SK-N-SH treated with all-trans-retinoic acid at 6 μM for 48 hours (cell line): Measurements from ENCODE around the gene GGTA1.

ENCODE experiments used
- BACH2 ChIP-seq: fragments of 250-450 bp; sonication (Bioruptor Pico); IDR thresholded peaks from 2 replicates; pipeline ENCODE4 v1.9.0; 2021; ENCODE audit warnings: mild to moderate bottlenecking, borderline replicate concordance
- RARB ChIP-seq: fragments of 250-450 bp; sonication (Bioruptor Pico); IDR thresholded peaks from 2 replicates; pipeline ENCODE4 v1.8.0; 2021; ENCODE audit warnings: mild to moderate bottlenecking, moderate library complexity
- ZFP3 ChIP-seq: fragments of 250-450 bp; sonication (Bioruptor Pico); IDR thresholded peaks from 2 replicates; pipeline ENCODE4 v1.5.0; 2020; ENCODE audit warnings: mild to moderate bottlenecking, moderate library complexity
- ZFP30 ChIP-seq: fragments of 450-650 bp; formaldehyde crosslinking; IDR thresholded peaks from 2 replicates; pipeline ENCODE4 v1.5.0; 2022; ENCODE audit warnings: mild to moderate bottlenecking, moderate library complexity
- ZNF70 ChIP-seq: fragments of 450-650 bp; formaldehyde crosslinking; IDR thresholded peaks from 2 replicates; pipeline ENCODE4 v1.5.0; 2020; ENCODE audit warnings: mild to moderate bottlenecking, moderate library complexity
- ZNF8 ChIP-seq: fragments of 450-650 bp; formaldehyde crosslinking; IDR thresholded peaks from 2 replicates; pipeline ENCODE4 v1.5.0; 2020; ENCODE audit warnings: mild to moderate bottlenecking, moderate library complexity
- TF ChIP-seq, protein P1 (sequence below): fragments of 250-450 bp; sonication (Bioruptor Pico); IDR thresholded peaks from 2 replicates; pipeline ENCODE4 v1.8.0; 2020; ENCODE audit warnings: mild to moderate bottlenecking, moderate library complexity, borderline replicate concordance

DNA sequence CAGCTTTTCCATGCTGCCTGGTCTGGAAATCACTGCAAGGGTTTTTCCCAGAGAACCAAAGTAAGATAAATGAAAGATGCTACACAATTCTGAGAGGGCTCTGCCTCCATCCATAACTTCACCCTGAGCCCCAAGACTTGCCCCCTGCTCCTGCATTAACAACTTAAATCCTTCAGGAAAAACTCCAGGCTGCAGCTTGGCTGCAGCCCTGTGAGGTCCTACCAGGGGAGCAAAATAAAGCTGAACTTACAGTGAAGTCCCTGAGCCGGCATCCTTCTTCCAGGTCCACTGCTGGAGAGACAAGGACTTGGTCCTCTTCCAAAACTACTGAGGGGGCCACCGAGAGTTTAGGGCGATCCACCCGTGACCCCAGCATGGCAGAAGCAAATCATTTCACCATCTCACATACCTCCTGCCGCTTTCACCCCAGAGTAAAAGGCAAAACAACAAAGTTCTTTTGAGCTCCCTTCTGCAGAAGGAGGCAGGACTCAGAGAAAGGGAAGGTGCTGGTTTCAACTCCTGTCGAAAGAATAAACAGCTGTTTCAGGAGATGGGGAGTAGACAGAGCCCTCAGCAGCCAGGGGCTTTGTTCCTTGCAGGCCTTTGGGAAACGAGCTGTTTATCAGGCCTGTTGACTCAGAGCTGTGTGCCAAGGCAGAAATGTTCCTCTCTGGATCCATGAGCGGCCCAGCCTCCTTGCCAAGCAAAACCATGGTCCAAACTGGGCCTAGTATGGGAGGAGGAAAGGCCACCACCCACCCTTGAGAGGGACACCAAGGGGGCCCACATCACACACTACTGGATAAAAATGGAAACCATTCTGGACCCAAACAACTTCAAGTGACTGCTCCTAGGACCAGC lies 20.6 kb downstream of the GGTA1 start:
- TF ChIP-seq ZFP3 (no peak), ZFP30 (no peak), ZNF70 (CRISPR knock-in tag) (no peak), BACH2 (CRISPR knock-in tag) (no peak), RARB (no peak), ZNF8 (CRISPR knock-in tag) (no peak)
- TF ChIP-seq, protein P1, sequence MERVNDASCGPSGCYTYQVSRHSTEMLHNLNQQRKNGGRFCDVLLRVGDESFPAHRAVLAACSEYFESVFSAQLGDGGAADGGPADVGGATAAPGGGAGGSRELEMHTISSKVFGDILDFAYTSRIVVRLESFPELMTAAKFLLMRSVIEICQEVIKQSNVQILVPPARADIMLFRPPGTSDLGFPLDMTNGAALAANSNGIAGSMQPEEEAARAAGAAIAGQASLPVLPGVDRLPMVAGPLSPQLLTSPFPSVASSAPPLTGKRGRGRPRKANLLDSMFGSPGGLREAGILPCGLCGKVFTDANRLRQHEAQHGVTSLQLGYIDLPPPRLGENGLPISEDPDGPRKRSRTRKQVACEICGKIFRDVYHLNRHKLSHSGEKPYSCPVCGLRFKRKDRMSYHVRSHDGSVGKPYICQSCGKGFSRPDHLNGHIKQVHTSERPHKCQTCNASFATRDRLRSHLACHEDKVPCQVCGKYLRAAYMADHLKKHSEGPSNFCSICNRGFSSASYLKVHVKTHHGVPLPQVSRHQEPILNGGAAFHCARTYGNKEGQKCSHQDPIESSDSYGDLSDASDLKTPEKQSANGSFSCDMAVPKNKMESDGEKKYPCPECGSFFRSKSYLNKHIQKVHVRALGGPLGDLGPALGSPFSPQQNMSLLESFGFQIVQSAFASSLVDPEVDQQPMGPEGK (CRISPR knock-in tag): no peak
